Thyroid gland (tissue), 4 donors: ENCODE measurements around the gene PLXNA4. TPM values are rescaled to one million over a fixed set of nuclear protein-coding genes. Genes with fewer than 3 reads are reported as not detected.

Source experiments
- DNase-seq, 2 donors: peaks; one replicate each; pipeline ENCODE4 v3.0.0-alpha.2; 2019
- H3K27ac ChIP-seq, 3 donors: fragments of 200-600 bp; sonication (generic); 1 replicate in 2 of 3; 2 replicates in 1 of 3; pipeline ENCODE4 v1.5.1; 2016 to 2019; ENCODE audit warnings: mild to moderate bottlenecking in 1 of 3, moderate library complexity in 1 of 3
- H3K27me3 ChIP-seq: fragments of 200-600 bp; sonication (generic); one replicate; pipeline ENCODE4 v1.5.1; 2019
- H3K36me3 ChIP-seq, 2 donors: fragments of 200-600 bp; sonication (generic); one replicate each; pipeline ENCODE4 v1.5.1; 2016 to 2019
- H3K4me1 ChIP-seq, 2 donors: fragments of 200-600 bp; sonication (generic); one replicate each; pipeline ENCODE4 v1.5.1; 2017 to 2019
- H3K4me3 ChIP-seq, 3 donors: fragments of 200-600 bp; sonication (generic); replicated peaks in 1 of 3; 1 replicate in 2 of 3; 2 replicates in 1 of 3; pipeline ENCODE4 v1.5.1; 2016; ENCODE audit warnings: mild to moderate bottlenecking in 1 of 3
- H3K9me3 ChIP-seq: fragments of 200-600 bp; sonication (generic); one replicate; pipeline ENCODE4 v1.5.1; 2017
- CTCF ChIP-seq, 6 experiments: fragments of 200-600 bp in 3 of 6; fragments of 450-650 bp in 3 of 6; sonication (generic) in 3 of 6; IDR thresholded peaks; one replicate each; pipeline ENCODE4 v1.5.1; 2016 to 2019; ENCODE audit warnings: antibody characterized with exemption in 6 of 6, mild to moderate bottlenecking in 2 of 6, inconsistent platforms in 1 of 6, moderate library complexity in 1 of 6
- POLR2A ChIP-seq, 2 donors: fragments of 450-650 bp; IDR thresholded peaks; one replicate each; pipeline ENCODE4 v1.6.1; 2017; ENCODE audit warnings: antibody characterized with exemption in 2 of 2, mild to moderate bottlenecking in 2 of 2, moderate library complexity in 1 of 2
- WGBS, 2 donors: methylation state at CpG; one replicate each; pipeline ENCODE4 v1.1.5; 2017; 5-methylcytosine and 5-hydroxymethylcytosine counted together
- intact Hi-C: fragments of 100-400 bp; cut with DNase I; formaldehyde crosslinking; loops from one replicate; pipeline ENCODE4 v1.15.1; 2023
- total RNA-seq, 4 donors: library from RNA; depleted of rRNA; stranded (reverse); fragments of >200 nt; gene quantifications; one replicate each; pipeline ENCODE4 v1.2.3, GENCODE V29; 2016

PLXNA4 gene
- total RNA-seq, 4 donors from 2014 or later = 1.3 to 8.3 (median 2.4) TPM

GRCh38 chr7:132155715-132156114 lies 420.6 kb downstream of the PLXNA4 start:
- H3K27me3 ChIP-seq = no peaks in the 10 kb centered on the region
- 96% methylated on average over 5 of the region's 5 CpGs for WGBS, 2 donors
- no peaks in the 10 kb centered on the region for H3K36me3 ChIP-seq
- DNase-seq = no peak
- no peak overlapping the region for H3K27ac ChIP-seq
- H3K9me3 ChIP-seq = no peaks in the 10 kb centered on the region
- TF ChIP-seq CTCF (IDR thresholded peaks at IDR 0.05) = no peak
- no peak for TF ChIP-seq POLR2A (IDR thresholded peaks at IDR 0.05)
- intact Hi-C loops = no loop called here
- peaks cover 2 to 3% of the 10 kb centered on the region in 2 donors for H3K4me1 ChIP-seq
- H3K4me3 ChIP-seq = no peak overlapping the region

- H3K9me3 ChIP-seq = no peaks in the 10 kb centered on the region
- 68 to 74% methylated on average over 8 of the region's 8 CpGs for WGBS, 2 donors
- intact Hi-C loops = no loop called here
- no peak overlapping the region for H3K4me3 ChIP-seq
- no peaks in the 10 kb centered on the region for H3K27me3 ChIP-seq
- no peak for DNase-seq
- no peak overlapping the region for H3K27ac ChIP-seq
- no peaks in the 10 kb centered on the region for H3K36me3 ChIP-seq
- no peaks in the 10 kb centered on the region for H3K4me1 ChIP-seq
- TF ChIP-seq CTCF (IDR thresholded peaks at IDR 0.05) = no peak
- no peak for TF ChIP-seq POLR2A (IDR thresholded peaks at IDR 0.05)
These were observed 421.4 kb downstream of the PLXNA4 start for GRCh38 chr7:132154695-132155471.

GRCh38 chr7:132154248-132154647 lies 422.0 kb downstream of the PLXNA4 start:
- Histone ChIP-seq H3K36me3 (no peaks in the 10 kb centered on the region), H3K9me3 (no peaks in the 10 kb centered on the region), H3K27me3 (no peaks in the 10 kb centered on the region), H3K4me1 (no peaks in the 10 kb centered on the region), H3K4me3 (no peak overlapping the region), H3K27ac (no peak overlapping the region)
- no peak for TF ChIP-seq CTCF (IDR thresholded peaks at IDR 0.05)
- TF ChIP-seq POLR2A (IDR thresholded peaks at IDR 0.05) = no peak
- WGBS, 2 donors = 75 to 77% methylated on average over 6 of the region's 6 CpGs
- no peak for DNase-seq
- intact Hi-C loops = no loop called here

GRCh38 chr7:132152131-132152889 lies 424.0 kb downstream of the PLXNA4 start:
- Histone ChIP-seq H3K4me1 (no peaks in the 10 kb centered on the region), H3K36me3 (no peaks in the 10 kb centered on the region), H3K4me3 (no peak overlapping the region), H3K9me3 (no peaks in the 10 kb centered on the region), H3K27me3 (no peaks in the 10 kb centered on the region), H3K27ac (no peak overlapping the region)
- intact Hi-C loops = no loop called here
- no peak for DNase-seq
- no peak for TF ChIP-seq CTCF (IDR thresholded peaks at IDR 0.05)
- TF ChIP-seq POLR2A (IDR thresholded peaks at IDR 0.05) = no peak
- whole genome bisulfite sequencing, 2 donors = 86 to 92% methylated on average over 7 of the region's 7 CpGs

- Histone ChIP-seq H3K4me1 (no peaks in the 10 kb centered on the region), H3K27ac (no peak overlapping the region), H3K27me3 (no peaks in the 10 kb centered on the region), H3K36me3 (no peaks in the 10 kb centered on the region), H3K9me3 (no peaks in the 10 kb centered on the region), H3K4me3 (no peak overlapping the region)
- 97 to 100% methylated on average over 2 of the region's 2 CpGs for WGBS, 2 donors
- no peak for DNase-seq
- intact Hi-C loops = no loop called here
- no peak for TF ChIP-seq CTCF (IDR thresholded peaks at IDR 0.05)
- TF ChIP-seq POLR2A (IDR thresholded peaks at IDR 0.05) = no peak
These were observed 425.6 kb downstream of the PLXNA4 start for GRCh38 chr7:132150711-132151110.
